ENCODE results near the gene PIP5KL1. TPM values are rescaled to one million over a fixed set of nuclear protein-coding genes. Genes with fewer than 3 reads are reported as not detected.

PIP5KL1 gene
- total RNA-seq, 2 experiments from 2014 or later: 0.95 to 4.4 TPM

GRCh38 chr9:127959841-127960409 is 29.3 kb upstream of the PIP5KL1 start:
- Histone ChIP-seq H3K27ac (ENCODE audit: low read depth, low read length, poor library complexity, severe bottlenecking) (peak overlapping the region; percentile 5), H3K4me1 (ENCODE audit: insufficient read depth, low read length, poor library complexity, severe bottlenecking) (peaks cover 52% of the 10 kb centered on the region), H3K9me3 (ENCODE audit: low read length) (no peaks in the 10 kb centered on the region; the same call in 1 of the 2 replicates), H4K20me1 (ENCODE audit: insufficient read depth, low read length) (0 out of 2 replicates have a peak, but pooled peaks cover 4% of the 10 kb centered on the region), H3K4me3 (ENCODE audit: low read depth, low read length, poor library complexity, severe bottlenecking) (no peak overlapping the region), H2AFZ (ENCODE audit: low read length) (no peak overlapping the region), H3K9me2 (ENCODE audit: insufficient read depth, low read length) (no peaks in the 10 kb centered on the region), H3K36me3 (ENCODE audit: insufficient read depth, low read length) (peaks cover 65% of the 10 kb centered on the region), H3K79me2 (ENCODE audit: insufficient read depth, low read depth, low read length) (peaks cover 98% of the 10 kb centered on the region), H3K4me2 (ENCODE audit: low read length) (no peak overlapping the region)
- BruUV-seq (replicated peaks): no TSS peak
- ChIA-PET CTCF (ENCODE audit: unreplicated experiment) (no interaction called here), POLR2A (no interaction called here)
- TF ChIP-seq EZH2phosphoT487 (IDR thresholded peaks at IDR 0.05; ENCODE audit: borderline replicate concordance, low read depth, low read length): no peak
- no peak for TF ChIP-seq CTCF (conservative IDR thresholded peaks at IDR 0.05; ENCODE audit: low read length)
- intact Hi-C loops (cut with micrococcal nuclease; ENCODE audit: unreplicated experiment): no loop called here
- no peak for DNase-seq (ENCODE audit: low spot score)

- 0 out of 2 replicates have a peak, but pooled peaks cover 8% of the 10 kb centered on the region for H4K20me1 ChIP-seq (ENCODE audit: insufficient read depth, low read length)
- TSS peak; percentile 39 for BruUV-seq (replicated peaks)
- TF ChIP-seq CTCF (conservative IDR thresholded peaks at IDR 0.05; ENCODE audit: low read length): no peak
- TF ChIP-seq EZH2phosphoT487 (IDR thresholded peaks at IDR 0.05; ENCODE audit: borderline replicate concordance, low read depth, low read length): no peak
- POLR2A ChIA-PET: no interaction called here
- intact Hi-C loops (cut with micrococcal nuclease; ENCODE audit: unreplicated experiment): no loop called here
- H3K36me3 ChIP-seq (ENCODE audit: insufficient read depth, low read length): peaks cover 62% of the 10 kb centered on the region
- H2AFZ ChIP-seq (ENCODE audit: low read length): no peak overlapping the region
- CTCF ChIA-PET (ENCODE audit: unreplicated experiment): no interaction called here
- no peak overlapping the region for H3K4me3 ChIP-seq (ENCODE audit: low read depth, low read length, poor library complexity, severe bottlenecking)
- H3K4me1 ChIP-seq (ENCODE audit: insufficient read depth, low read length, poor library complexity, severe bottlenecking): peaks cover 48% of the 10 kb centered on the region
- no peaks in the 10 kb centered on the region for H3K9me2 ChIP-seq (ENCODE audit: insufficient read depth, low read length)
- no peaks in the 10 kb centered on the region; the same call in 1 of the 2 replicates for H3K9me3 ChIP-seq (ENCODE audit: low read length)
- peaks cover 99% of the 10 kb centered on the region for H3K79me2 ChIP-seq (ENCODE audit: insufficient read depth, low read depth, low read length)
- no peak overlapping the region for H3K4me2 ChIP-seq (ENCODE audit: low read length)
- H3K27ac ChIP-seq (ENCODE audit: low read depth, low read length, poor library complexity, severe bottlenecking): no peak overlapping the region
- no peak for DNase-seq (ENCODE audit: low spot score)
Measured at GRCh38 chr9:127959398-127959797, 28.8 kb upstream of the PIP5KL1 start.

- H3K9me3 ChIP-seq (ENCODE audit: low read length): no peaks in the 10 kb centered on the region; the same call in 1 of the 2 replicates
- ChIA-PET POLR2A (interaction anchor here (0.6 to 1.0 kb wide), 2 partner anchors 22 to 76 kb away, joined by 3 to 4 read pairs; no protein-coding TSS in a partner anchor), CTCF (ENCODE audit: unreplicated experiment) (no interaction called here)
Measured at GRCh38 chr9:127958728-127959127, 28.2 kb upstream of the PIP5KL1 start.

More at GRCh38 chr9:127958728-127959127, 28.2 kb upstream of the PIP5KL1 start:
- no peak for TF ChIP-seq EZH2phosphoT487 (IDR thresholded peaks at IDR 0.05; ENCODE audit: borderline replicate concordance, low read depth, low read length)
- no peak for TF ChIP-seq CTCF (conservative IDR thresholded peaks at IDR 0.05; ENCODE audit: low read length)
- H3K4me3 ChIP-seq (ENCODE audit: low read depth, low read length, poor library complexity, severe bottlenecking): no peak overlapping the region
- DNase-seq (ENCODE audit: low spot score): no peak
- BruUV-seq (replicated peaks): no TSS peak
- H3K4me1 ChIP-seq (ENCODE audit: insufficient read depth, low read length, poor library complexity, severe bottlenecking): peaks cover 41% of the 10 kb centered on the region
- H3K9me2 ChIP-seq (ENCODE audit: insufficient read depth, low read length): no peaks in the 10 kb centered on the region
- H3K36me3 ChIP-seq (ENCODE audit: insufficient read depth, low read length): peaks cover 63% of the 10 kb centered on the region
- H3K79me2 ChIP-seq (ENCODE audit: insufficient read depth, low read depth, low read length): peaks cover 99% of the 10 kb centered on the region
- intact Hi-C loops (cut with micrococcal nuclease; ENCODE audit: unreplicated experiment): no loop called here
- no peak overlapping the region for H3K27ac ChIP-seq (ENCODE audit: low read depth, low read length, poor library complexity, severe bottlenecking)
- no peak overlapping the region for H3K4me2 ChIP-seq (ENCODE audit: low read length)
- H2AFZ ChIP-seq (ENCODE audit: low read length): no peak overlapping the region
- H4K20me1 ChIP-seq (ENCODE audit: insufficient read depth, low read length): 0 out of 2 replicates have a peak, but pooled peaks cover 9% of the 10 kb centered on the region

Data from OCI-LY7 (cell line).